GM12878 (cell line): ENCODE data around the gene DPF3. TPM values are rescaled to one million over a fixed set of nuclear protein-coding genes. Genes with fewer than 3 reads are reported as not detected.

Source experiments
- ATAC-seq: fragments of 200-7000 bp; cut with Tn5 transposase; 3 replicates; pipeline ENCODE4 v1.9.1; 2020; ENCODE audit warnings: mild to moderate bottlenecking, moderate library complexity
- BruUV-seq: library from RNA; stranded (reverse); fragments of 400-500 nt; replicated peaks from 2 replicates; lab custom pipeline; 2021; lab: Mats Ljungman, UMichigan
- CTCF ChIA-PET: fragments of 300-600 bp; sonication (Branson Sonifier 250); formaldehyde crosslinking; extraction: SDS; loops from one replicate; lab custom pipeline; 2021; ENCODE audit warnings: inconsistent platforms; lab: Yijun Ruan, JAX
- POLR2A ChIA-PET: fragments of 350-600 bp; formaldehyde crosslinking; extraction: SDS; loops from one replicate; lab custom pipeline; 2021; ENCODE audit warnings: inconsistent platforms; lab: Charles Lee
- RAD21 ChIA-PET: fragments of 300-600 bp; sonication (Branson Sonifier 250); formaldehyde crosslinking; loops from one replicate; lab custom pipeline; 2023; ENCODE audit warnings: antibody characterized with exemption; ENCODE audit not compliant: unreplicated experiment; lab: Charles Lee
- SMC1A ChIA-PET: fragments of 300-600 bp; sonication (Branson Sonifier 250); formaldehyde crosslinking; loops from one replicate; lab custom pipeline; 2023; ENCODE audit not compliant: unreplicated experiment, uncharacterized antibody; lab: Charles Lee
- DNase-seq: peaks from one replicate; pipeline ENCODE4 v3.0.0-alpha.2; 2011; ENCODE audit warnings: low read depth, low spot score
- FAIRE-seq: peaks from 3 replicates; lab custom pipeline; 2011; peaks lifted over from hg19 to GRCh38; lab: Jason Lieb, UNC
- H2AFZ ChIP-seq: 2 replicates; pipeline ENCODE4 v1.6.0; 2011; ENCODE audit warnings: low read depth, low read length, control low read depth; ENCODE audit not compliant: control insufficient read depth
- H3K27ac ChIP-seq: 2 replicates; pipeline ENCODE4 v1.5.1; 2011; ENCODE audit warnings: control low read depth; ENCODE audit not compliant: control insufficient read depth, insufficient read depth
- H3K27me3 ChIP-seq, 2 experiments: replicated peaks in 1 of 2; 2 replicates each; pipeline versions ENCODE4 v1.6.0 to v1.6.1; 2011; ENCODE audit warnings: low read length in 1 of 2; ENCODE audit not compliant: control insufficient read depth in 2 of 2, insufficient read depth in 2 of 2
- H3K36me3 ChIP-seq, 2 experiments: 2 replicates each; pipeline ENCODE4 v1.5.1; 2011; ENCODE audit warnings: low read length in 1 of 2; ENCODE audit not compliant: control insufficient read depth in 2 of 2, insufficient read depth in 2 of 2
- H3K4me1 ChIP-seq: 2 replicates; pipeline ENCODE4 v1.6.1; 2011; ENCODE audit warnings: mild to moderate bottlenecking, low read length, moderate library complexity, mixed read lengths; ENCODE audit not compliant: control insufficient read depth, insufficient read depth
- H3K4me2 ChIP-seq: 2 replicates; pipeline ENCODE4 v1.6.0; 2011; ENCODE audit warnings: control low read depth; ENCODE audit not compliant: control insufficient read depth, insufficient read depth
- H3K4me3 ChIP-seq: fragments of 200-600 bp; sonication (generic); 2 replicates; pipeline ENCODE4 v1.5.1; 2016
- H3K79me2 ChIP-seq: 2 replicates; pipeline ENCODE4 v1.6.0; 2011; ENCODE audit warnings: low read length; ENCODE audit not compliant: control insufficient read depth, insufficient read depth
- H3K9ac ChIP-seq: 2 replicates; pipeline ENCODE4 v1.8.0; 2011; ENCODE audit warnings: low read length, control low read depth, mixed read lengths; ENCODE audit not compliant: control insufficient read depth, insufficient read depth
- H3K9me3 ChIP-seq: replicated peaks from 3 replicates; pipeline ENCODE4 v1.5.1; 2011; ENCODE audit warnings: mild to moderate bottlenecking, low read length; ENCODE audit not compliant: control insufficient read depth, insufficient read depth
- H4K20me1 ChIP-seq: 2 replicates; pipeline ENCODE4 v1.6.0; 2011; ENCODE audit not compliant: control insufficient read depth, insufficient read depth
- BACH1 ChIP-seq: fragments of 450-650 bp; IDR thresholded peaks from 2 replicates; pipeline ENCODE4 v1.6.1; 2017; ENCODE audit warnings: mild to moderate bottlenecking, borderline replicate concordance
- BCL3 ChIP-seq: IDR thresholded peaks from 2 replicates; pipeline ENCODE4 v1.6.1; 2011; ENCODE audit warnings: borderline replicate concordance, low read depth, mild to moderate bottlenecking, moderate library complexity, low read length; ENCODE audit not compliant: insufficient read depth, poor library complexity, severe bottlenecking
- CBX5 ChIP-seq: sonication (generic); IDR thresholded peaks from 2 replicates; pipeline ENCODE4 v1.6.1; 2016; ENCODE audit warnings: low read depth, moderate library complexity, mild to moderate bottlenecking, inconsistent platforms
- SIX5 ChIP-seq: IDR thresholded peaks from 2 replicates; pipeline ENCODE4 v1.6.1; 2011; ENCODE audit warnings: mild to moderate bottlenecking, low read depth, low read length, moderate library complexity; ENCODE audit not compliant: severe bottlenecking
- SREBF1 ChIP-seq: IDR thresholded peaks from 2 replicates; pipeline ENCODE4 v1.6.1; 2012; ENCODE audit warnings: mild to moderate bottlenecking, low read length
- TAF1 ChIP-seq: IDR thresholded peaks from 2 replicates; pipeline ENCODE4 v1.6.1; 2011; ENCODE audit warnings: mild to moderate bottlenecking, low read depth, low read length, borderline replicate concordance
- TBL1XR1 ChIP-seq: IDR thresholded peaks from 2 replicates; pipeline ENCODE4 v1.6.1; 2012; ENCODE audit warnings: low read depth, low read length, improper control_type of control experiment
- in situ Hi-C: fragments of 300-500 bp; cut with MboI; formaldehyde crosslinking; loops from 9 replicates; pipeline ENCODE4 v1.14.3; 2018; ENCODE audit warnings: mixed read lengths
- intact Hi-C: fragments of 100-400 bp; cut with micrococcal nuclease; formaldehyde crosslinking; loops from one replicate; pipeline ENCODE4 v1.14.2; 2022; ENCODE audit not compliant: unreplicated experiment
- polyA plus RNA-seq, 11 experiments: library from polyadenylated mRNA; depleted of rRNA in 4 of 11; unstranded in 6 of 11; stranded (reverse) in 5 of 11; fragments of >200 nt; fragmentation: Nextera tagmentation in 4 of 11; fragmentation: Illumina TruSeq in 1 of 11; extraction: Ambion mirVana in 4 of 11; extraction: Trizol in 1 of 11; gene quantifications; 1 replicate in 1 of 11; 2 replicates in 10 of 11; pipeline versions ENCODE4 v1.2.1 to v1.2.3, GENCODE V29; 2011 to 2016; ENCODE audit warnings: inconsistent platforms in 2 of 11, missing spikeins in 2 of 11, low read depth in 1 of 11
- total RNA-seq, 4 experiments: library from RNA; depleted of rRNA in 3 of 4; stranded (reverse); fragments of >200 nt in 3 of 4; fragmentation: Illumina TruSeq in 1 of 4; extraction: Trizol in 1 of 4; gene quantifications; 2 replicates each; pipeline versions ENCODE4 v1.2.1 to v1.2.3, GENCODE V29; 2013 to 2021

DPF3 gene
- total and polyA plus RNA-seq, 10 of the 15 experiments (the other 5 are each of a cell fraction or from before 2014, with no cell fraction given): 0.69 to 8.0 (median 2.2) TPM

- no peak for TF ChIP-seq CBX5
Observed at GRCh38 chr14:72759670-72760069, 134.2 kb downstream of the DPF3 start (continued).

- no peaks in the 10 kb centered on the region for H3K79me2 ChIP-seq
- FAIRE-seq (no peak), ATAC-seq (no peak), DNase-seq (no peak)
- H3K9me3 ChIP-seq: peaks cover 2% of the 10 kb centered on the region; the same call in 2 of the 3 replicates
- SMC1A ChIA-PET: interaction anchor here (1.0 kb wide), 1 partner anchor 145 kb away, joined by 4 read pairs; no protein-coding TSS in a partner anchor
- H3K4me3 ChIP-seq: no peak overlapping the region
- H3K9ac ChIP-seq: no peak overlapping the region
- H3K4me2 ChIP-seq: no peak overlapping the region
- RAD21 ChIA-PET: no interaction called here
- H3K4me1 ChIP-seq: no peaks in the 10 kb centered on the region
- no TSS peak for BruUV-seq
- TF ChIP-seq BCL3 (no peak), BACH1 (no peak), TBL1XR1 (no peak), SIX5 (no peak), SREBF1 (no peak), TAF1 (no peak)
- no peaks in the 10 kb centered on the region for H3K36me3 ChIP-seq
- POLR2A ChIA-PET: no interaction called here
- in situ Hi-C loops: no loop called here
- CTCF ChIA-PET: no interaction called here
- intact Hi-C loops: no loop called here
- no peaks in the 10 kb centered on the region for H3K27me3 ChIP-seq
- no peaks in the 10 kb centered on the region for H4K20me1 ChIP-seq
- H3K27ac ChIP-seq: no peak overlapping the region
- no peak overlapping the region for H2AFZ ChIP-seq
Observed at GRCh38 chr14:72758993-72759392, 134.9 kb downstream of the DPF3 start.
